Body of pancreas (tissue), 4 donors: ENCODE data around the gene ROBO2.

ENCODE experiments used
- POLR2A ChIP-seq, 3 donors: fragments of 450-650 bp; IDR thresholded peaks; one replicate each; pipeline ENCODE4 v1.6.1; 2016; ENCODE audit warnings: antibody characterized with exemption in 3 of 3, mild to moderate bottlenecking in 2 of 3
- TF ChIP-seq, protein P1 (sequence below), 7 experiments: fragments of 450-650 bp in 4 of 7; fragments of 200-600 bp in 3 of 7; sonication (generic) in 3 of 7; IDR thresholded peaks; one replicate each; pipeline ENCODE4 v1.5.1; 2016 to 2019; ENCODE audit warnings: antibody characterized with exemption in 7 of 7

DNA sequence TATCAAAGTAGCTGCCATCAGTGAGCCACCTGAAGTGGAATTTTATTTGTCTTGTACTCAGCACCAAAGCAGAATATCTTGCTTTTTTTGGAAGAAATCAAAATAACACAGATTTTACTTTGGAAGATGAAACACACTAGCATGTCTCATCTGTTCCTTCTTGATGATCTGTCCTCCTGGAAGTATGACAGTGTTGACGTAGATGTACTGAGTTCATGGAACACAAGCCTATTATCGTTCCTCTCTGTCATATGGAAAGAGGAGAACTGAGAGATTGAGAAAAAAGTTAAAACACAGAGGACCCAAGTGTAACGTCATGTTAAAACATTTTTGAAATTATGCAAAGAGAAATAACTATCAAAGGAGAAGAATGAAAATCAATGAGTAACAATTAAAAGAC, 340.2 kb downstream of the ROBO2 start:
- TF ChIP-seq, protein P1, sequence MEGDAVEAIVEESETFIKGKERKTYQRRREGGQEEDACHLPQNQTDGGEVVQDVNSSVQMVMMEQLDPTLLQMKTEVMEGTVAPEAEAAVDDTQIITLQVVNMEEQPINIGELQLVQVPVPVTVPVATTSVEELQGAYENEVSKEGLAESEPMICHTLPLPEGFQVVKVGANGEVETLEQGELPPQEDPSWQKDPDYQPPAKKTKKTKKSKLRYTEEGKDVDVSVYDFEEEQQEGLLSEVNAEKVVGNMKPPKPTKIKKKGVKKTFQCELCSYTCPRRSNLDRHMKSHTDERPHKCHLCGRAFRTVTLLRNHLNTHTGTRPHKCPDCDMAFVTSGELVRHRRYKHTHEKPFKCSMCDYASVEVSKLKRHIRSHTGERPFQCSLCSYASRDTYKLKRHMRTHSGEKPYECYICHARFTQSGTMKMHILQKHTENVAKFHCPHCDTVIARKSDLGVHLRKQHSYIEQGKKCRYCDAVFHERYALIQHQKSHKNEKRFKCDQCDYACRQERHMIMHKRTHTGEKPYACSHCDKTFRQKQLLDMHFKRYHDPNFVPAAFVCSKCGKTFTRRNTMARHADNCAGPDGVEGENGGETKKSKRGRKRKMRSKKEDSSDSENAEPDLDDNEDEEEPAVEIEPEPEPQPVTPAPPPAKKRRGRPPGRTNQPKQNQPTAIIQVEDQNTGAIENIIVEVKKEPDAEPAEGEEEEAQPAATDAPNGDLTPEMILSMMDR (IDR thresholded peaks at IDR 0.05) = no peak
- TF ChIP-seq POLR2A (IDR thresholded peaks at IDR 0.05) = no peak
